ENCODE data around the gene LRRC74A.
"Not testable (repeated sequence)": the region's sequence is repeated elsewhere in the genome, so short reads cannot be mapped to it uniquely, and the experiment has no call there.

The LRRC74A gene

DNA sequence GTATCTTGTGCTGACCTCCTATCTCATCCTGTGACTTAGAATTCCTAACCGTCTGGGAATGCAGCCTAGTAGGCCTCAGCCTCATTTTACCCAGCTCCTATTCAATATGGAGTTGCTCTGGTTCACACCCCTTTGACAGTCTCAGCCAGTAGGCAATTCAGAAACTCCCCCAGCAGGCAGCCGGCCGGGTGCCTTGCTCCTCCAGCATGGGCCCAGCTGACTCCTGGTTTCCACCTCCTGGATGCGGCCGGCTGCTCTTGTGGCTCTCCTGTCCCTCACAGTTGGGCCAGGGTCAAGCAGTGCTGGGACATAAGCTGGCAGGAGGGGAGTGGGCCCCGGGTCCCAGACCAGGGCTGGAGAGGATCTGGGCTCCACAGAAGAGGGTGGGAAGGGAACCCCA, 58.2 kb downstream of the LRRC74A start:
- no peak for DNase-seq (ENCODE audit: low read depth in 4 of 4, low spot score in 1 of 4)

DNA sequence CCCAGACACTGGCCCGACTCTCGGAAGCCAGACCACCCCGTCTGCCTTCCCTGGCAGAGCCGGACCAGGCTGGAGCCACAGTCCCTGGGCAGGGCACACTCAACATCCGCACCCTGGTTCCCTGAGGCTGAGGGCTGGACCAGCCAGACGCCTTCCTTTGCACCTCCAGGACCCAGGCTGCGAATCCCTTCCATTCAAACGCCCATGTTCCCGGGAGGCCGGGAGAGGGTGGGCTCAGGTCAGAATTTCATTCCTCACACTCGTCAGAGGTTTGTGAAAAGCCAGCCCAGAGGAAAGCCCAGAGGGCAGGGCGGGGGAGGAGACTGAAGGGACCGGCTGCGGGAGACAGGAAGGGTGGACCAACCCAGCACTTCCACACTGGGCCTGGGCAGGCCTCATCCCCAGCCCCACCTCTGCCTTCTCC, 58.7 kb downstream of the LRRC74A start:
- DNase-seq (ENCODE audit: low read depth in 4 of 4, low spot score in 1 of 4), result no peak

DNA sequence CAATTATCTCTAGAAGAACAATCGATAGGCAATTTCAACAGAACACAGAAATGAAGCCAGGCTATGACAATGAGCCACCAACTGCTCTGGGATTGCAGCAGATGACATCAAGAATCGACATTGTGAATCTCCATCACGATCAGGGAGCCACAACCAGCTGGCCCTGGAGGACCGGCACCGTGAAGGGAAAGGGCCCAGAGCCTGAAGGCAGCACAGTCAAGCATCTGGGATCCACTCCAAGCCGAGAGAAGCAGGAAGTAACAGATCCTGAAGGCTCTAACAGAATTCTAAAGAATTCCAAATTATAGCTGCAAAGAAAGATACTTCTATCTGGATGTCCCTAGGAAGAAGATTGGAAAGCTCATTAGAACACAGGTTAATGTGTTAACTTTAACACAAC, 61.0 kb downstream of the LRRC74A start:
- no peak for DNase-seq (ENCODE audit: low read depth in 4 of 4, low spot score in 1 of 4)

DNA sequence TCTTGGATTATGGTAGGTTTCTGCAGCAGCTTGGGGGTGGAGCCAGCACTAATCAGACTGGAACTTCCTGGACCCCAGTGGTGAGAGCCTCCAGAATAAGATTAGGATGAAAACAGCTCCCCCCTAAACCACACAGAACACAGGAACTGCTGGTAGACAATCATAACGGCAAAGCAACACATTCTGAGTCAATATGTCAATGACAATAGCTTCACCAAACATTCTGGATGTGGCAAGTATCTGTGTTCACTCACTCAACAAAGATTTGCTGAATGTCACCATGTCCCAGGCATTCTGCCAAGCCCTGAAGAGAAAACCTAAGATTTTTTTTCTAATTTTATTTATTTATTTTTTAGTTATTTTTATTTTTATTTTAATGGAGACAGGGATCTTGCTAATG, 65.2 kb downstream of the LRRC74A start:
- DNase-seq (ENCODE audit: low read depth in 4 of 4, low spot score in 1 of 4), result no peak

DNA sequence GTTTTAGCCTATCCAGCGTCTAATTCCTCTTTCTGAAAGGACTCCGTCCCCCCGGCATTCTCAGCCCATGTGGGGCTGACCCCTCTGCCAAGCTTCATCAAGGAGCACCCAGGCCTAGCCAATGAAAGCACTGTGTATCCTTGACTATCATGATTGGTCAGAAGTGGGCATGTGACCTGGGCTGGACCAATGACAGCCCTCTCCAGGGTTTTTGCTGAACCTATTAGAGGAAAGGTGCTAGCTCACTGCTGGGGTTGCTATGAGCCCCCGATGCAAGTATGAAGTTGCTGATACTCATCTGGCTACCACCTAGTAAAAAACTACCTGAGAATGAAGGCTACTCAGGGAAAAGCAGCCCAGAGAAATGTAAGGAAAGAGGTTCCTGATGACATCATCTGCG, 68.1 kb downstream of the LRRC74A start:
- no peak for DNase-seq (ENCODE audit: low read depth in 4 of 4, low spot score in 1 of 4)

DNA sequence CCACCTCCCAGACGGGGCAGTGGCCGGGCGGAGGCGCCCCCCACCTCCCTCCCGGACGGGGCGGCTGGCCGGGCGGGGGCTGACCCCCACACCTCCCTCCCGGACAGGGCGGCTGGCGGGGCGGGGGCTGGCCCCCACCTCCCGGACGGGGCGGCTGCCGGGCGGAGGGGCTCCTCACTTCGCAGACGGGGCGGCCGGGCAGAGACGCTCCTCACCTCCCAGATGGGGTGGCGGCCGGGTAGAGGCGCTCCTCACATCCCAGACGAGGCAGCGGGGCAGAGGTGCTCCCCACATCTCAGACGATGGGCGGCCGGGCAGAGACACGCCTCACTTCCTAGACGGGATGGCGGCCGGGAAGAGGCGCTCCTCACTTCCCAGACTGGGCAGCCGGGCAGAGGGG, 71.8 kb downstream of the LRRC74A start:
- DNase-seq (ENCODE audit: low read depth in 4 of 4, low spot score in 1 of 4), result not testable (repeated sequence)

DNA sequence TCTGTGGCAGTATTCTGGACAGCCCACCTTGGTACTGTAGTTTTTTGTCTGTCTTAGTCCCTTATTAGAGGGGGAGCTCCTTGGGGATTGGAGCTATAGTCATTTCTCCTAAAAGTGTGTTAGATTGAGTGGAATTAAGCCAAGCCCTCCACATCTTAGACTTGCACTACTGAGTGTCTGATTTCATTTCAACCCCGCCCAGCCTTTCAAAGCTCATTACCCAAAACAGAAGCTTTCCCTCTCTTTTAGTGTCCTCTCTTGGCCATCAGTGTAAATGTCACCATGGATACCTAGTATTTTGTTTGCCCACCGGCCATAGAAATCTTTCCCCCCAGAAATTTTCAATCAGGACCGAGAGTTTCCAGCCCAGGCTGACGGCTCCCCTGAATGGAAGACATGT, 74.5 kb downstream of the LRRC74A start:
- no peak for DNase-seq (ENCODE audit: low read depth in 4 of 4, low spot score in 1 of 4)

DNA sequence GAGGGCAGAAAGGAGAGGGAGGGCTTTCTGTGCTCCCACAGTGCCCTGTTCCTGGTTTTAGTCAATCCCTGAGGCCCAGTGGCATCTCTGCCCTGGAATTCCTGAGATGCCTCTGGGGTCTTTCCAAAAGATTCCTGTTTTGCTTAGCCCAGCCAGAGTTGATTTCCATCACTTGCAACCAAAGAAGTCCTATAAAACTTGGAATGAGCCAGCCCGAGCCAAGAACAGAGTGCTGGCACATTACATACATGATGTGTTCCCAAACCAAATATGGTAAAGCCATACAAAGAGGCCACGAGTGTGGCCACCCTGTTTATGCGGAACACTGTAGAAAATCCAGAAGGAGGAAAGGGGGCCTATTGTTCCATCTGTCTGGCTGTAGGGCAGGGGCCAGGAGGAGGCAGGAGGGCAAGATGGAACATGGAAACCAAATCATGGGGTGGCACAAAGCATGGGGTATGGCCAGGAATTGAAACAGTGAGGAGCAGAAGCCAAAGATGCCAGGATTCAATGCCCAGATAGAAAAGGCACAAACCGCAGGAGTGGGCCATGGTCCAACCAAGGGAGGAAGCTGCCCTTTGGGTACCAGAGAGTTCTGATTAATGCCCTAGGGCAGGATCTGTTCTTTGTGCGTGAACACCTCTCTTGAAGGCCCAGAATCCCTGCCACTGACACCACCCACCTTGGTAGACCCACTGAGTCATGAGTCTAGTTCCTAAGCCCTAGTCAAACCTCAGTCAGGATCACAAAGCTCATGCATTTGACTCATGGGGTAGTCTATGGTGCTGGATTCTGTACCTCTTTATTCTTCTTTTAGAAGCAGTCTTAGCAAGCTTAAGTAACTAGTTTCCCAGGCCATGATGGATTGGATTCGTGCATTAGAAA, 75.2 kb downstream of the LRRC74A start:
- no peak for DNase-seq (ENCODE audit: low read depth in 4 of 4, low spot score in 1 of 4)

DNA sequence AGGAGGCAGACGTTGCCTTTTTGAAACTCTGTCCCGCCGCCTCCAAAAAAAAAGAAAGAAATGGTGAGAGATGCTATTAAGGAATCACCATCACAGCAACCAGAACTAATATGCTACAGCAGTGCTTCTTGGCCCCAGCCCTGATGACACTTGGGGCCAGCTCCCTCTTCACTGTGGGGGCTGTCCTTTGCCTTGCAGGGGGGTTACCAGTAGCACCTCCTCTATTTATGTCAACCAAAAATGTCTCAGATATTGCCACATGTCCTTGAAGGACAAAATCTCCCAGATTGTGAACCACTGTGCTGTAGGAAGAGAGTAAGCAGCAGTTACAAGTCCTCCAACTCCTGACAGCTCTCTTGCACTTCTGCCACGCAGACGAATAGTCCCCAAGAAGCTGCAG, 76.4 kb downstream of the LRRC74A start:
- no peak for DNase-seq (ENCODE audit: low read depth in 4 of 4, low spot score in 1 of 4)

DNA sequence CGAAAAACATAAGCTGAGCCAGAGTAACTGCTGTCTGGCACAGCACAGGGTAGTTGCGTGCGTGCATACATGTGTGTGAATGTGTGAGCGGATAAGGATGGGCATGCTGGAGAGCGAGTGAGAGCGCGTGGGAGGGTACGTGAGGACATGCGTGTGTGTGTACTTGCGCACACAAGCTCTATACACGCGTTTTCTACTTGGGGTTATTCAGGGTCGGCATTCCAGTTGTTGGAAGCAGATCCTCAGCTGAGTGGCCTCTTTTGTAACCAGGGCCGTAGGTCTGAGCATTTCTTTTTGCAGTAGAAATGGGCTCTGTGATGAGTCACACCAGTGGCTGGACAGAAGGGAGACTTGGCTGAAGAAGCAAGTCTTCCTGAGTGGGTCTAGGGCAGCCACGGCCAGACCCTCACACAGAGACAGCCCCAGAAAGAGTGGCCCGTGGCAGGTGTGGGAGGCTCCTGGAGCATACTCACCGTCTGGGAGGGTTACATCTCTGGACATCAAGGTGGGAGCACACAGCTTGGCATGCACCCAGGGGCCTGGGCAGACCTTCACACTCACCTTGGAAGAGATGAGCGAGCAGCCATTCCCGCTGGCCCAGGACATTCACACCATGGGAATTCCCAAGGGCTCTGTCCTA, 78.0 kb downstream of the LRRC74A start:
- no peak for DNase-seq (ENCODE audit: low read depth in 4 of 4, low spot score in 1 of 4)

DNA sequence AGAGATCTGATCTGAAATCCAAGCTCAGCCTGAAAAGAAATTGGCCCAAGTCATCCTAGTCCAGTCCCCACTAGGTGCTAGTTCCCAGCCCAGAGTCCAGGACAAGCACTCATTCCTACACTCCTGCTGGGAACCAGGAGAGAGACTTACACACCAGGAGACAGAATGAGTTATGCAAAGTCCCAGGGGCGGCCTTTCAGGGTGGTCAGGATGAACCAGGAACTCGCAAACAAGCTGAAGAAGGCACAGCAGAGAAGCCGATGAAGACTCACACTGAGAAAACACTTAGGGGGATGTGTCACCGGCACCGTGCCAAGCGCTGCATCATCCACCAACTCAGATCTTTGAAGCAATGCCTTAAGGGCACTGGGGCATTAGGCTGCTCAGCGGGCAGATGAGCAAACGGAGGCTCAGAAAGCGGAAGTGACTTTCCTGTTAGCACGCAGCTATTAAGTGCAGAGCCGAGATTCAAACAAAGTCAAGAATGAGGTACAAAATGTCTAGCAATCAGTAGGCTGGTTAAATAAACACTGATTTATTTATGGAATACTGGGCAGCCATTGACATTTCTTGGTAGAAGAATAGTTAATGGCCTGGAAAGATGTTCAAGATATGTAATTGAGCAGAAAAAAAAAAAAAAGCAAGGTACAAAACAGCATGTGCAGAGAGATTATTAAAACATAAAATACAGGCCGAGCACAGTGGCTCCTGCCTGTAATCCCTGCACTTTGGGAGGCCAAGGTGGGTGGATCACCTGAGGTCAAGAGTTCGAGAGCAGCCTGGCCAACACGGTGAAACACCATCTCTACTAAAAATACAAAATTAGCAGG, 78.7 kb downstream of the LRRC74A start:
- DNase-seq (ENCODE audit: low read depth in 4 of 4, low spot score in 1 of 4), result peak; percentile 50 to 72 (median 61)

DNA sequence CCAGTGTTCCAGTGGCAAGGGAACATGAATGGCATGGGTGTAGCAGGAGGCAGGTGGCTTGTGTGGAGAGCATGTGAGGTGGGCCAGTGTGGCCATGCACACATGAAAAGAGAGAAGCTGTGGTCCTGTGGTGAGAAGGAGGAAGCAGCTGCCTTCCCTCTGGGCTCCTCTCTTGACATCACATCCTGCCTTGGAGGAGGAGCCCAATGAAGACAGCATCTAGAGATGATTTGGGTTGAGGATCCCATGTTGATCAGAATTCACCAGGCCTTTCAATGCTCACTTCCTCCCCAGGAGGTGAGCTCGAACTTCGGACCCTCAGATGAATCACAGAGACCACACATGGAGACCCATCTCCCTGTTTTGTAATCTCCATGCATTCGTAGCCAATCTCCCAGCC, 82.6 kb downstream of the LRRC74A start:
- no peak for DNase-seq (ENCODE audit: low read depth in 4 of 4, low spot score in 1 of 4)

DNA sequence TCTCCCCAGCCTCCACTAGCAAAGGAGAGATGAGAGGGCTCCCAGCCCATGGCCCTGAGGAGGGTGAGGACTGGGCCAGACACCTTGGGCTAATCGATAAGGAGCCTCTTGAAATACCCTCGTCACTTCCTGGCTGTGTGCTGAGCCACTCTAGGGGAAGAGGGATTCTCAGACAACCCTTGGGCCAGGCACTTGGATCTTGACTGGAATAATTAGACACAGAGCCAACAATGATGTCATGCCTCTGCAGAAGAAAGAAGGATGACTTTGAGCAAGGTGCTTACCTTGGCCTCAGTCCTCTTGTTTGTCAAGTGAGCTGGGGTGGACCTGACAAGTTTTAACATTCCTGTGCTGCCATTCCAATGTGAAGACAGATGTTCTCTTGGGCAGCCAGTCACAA, 83.1 kb downstream of the LRRC74A start:
- no peak for DNase-seq (ENCODE audit: low read depth in 4 of 4, low spot score in 1 of 4)

DNA sequence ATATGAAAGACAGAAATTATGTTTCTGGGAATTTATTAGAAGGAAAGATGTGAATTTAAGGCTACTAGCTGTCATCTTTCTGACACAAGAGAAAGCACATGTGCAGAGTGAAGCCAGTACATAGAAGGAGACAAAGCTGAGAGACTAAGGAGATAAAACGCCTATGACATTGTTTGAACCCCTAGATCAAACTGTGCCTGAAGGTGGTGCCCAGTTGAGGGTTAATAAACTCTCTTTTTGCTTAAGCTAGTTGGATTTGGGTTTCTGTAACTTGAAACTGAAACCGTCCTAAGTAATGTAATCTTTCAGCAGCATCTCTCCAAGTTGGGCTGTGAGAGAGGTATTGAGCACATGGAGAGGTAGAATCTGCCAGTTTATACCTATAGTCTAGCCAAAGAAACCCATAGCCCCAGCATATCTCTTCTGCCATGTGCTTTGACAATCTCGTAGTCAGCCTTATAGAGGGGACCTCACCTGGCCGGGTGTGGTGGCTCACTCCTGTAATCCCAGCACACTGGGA, 84.2 kb downstream of the LRRC74A start:
- DNase-seq (ENCODE audit: low read depth in 4 of 4, low spot score in 1 of 4), result no peak

DNA sequence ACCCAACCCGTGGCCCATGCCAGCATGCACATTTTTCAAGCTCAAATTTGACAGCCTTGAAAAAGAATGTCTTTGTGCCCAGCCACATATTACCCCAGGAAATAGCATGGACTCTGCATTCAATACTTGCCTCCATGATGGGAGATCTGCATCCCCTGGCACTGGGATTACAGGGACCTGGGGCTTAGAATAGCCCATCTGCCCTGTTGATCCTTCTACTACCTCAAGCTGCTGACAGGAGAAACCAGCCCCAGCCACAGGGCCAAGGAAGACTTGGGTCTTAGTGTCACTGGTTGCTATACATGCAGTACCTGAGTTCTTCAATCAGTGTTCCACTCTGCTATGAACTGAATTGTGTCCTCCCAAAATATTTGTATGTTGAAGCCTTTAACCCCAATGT, 85.3 kb downstream of the LRRC74A start:
- no peak for DNase-seq (ENCODE audit: low read depth in 4 of 4, low spot score in 1 of 4)

DNA sequence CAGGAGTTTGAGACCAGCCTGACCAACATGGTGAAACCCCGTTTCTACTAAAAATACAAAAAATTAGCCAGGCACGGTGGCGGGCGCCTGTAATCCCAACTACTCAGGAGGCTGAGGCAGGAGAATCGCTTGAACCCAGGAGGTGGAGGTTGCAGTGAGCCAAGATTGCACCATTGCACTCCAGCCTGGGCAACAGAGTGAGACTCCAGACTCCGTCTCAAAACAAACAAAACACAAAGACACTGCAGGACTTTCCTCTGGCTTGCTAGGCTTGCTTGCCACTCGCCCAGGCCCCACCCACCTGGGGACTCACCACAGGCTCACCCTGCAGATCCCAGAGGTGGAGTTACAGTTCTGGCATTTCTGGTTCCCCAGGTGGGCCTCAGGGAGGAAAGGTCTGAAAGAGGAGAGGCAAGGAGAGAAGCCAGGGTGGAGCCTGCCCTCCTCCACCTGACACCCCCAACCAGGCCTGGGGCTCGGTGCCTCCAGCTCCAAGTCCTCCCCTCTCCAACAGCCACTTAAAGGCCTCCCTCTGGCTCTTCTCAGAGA, 88.4 kb downstream of the LRRC74A start:
- not testable (repeated sequence) for DNase-seq (ENCODE audit: low read depth in 4 of 4, low spot score in 1 of 4)

DNA sequence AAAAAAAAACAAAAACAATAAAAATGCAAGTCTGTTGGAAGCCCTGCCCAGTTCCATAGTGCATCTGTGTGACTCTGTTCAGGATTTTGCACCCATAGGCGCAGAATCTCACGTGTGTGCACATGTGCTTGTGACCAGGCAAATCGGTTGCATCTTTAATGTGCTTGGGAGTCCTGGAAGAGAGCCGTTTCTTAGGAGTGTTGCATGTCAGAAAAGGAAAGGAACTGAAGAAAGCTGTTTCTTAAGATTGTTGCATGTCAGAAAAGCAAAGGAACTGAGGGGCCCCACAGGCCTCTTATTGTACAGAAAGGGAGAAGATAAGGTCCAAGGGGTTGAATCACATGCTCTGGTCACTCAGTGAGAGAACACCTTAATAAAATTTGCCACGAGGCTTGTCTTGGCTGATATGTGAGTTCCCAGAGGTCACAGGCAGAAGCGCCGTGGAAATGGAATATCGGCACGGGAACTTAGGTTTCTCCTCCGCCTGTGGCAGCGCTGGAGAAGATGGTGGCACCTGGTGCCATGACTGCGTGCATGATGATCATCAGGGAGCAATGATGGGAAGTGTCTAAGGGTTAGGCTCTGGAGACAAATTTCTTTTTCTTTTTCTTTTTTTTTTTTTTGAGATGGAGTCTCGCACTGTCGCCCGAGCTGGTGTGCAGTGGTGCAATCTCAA, 90.0 kb downstream of the LRRC74A start:
- no peak for DNase-seq (ENCODE audit: low read depth in 4 of 4, low spot score in 1 of 4)

DNA sequence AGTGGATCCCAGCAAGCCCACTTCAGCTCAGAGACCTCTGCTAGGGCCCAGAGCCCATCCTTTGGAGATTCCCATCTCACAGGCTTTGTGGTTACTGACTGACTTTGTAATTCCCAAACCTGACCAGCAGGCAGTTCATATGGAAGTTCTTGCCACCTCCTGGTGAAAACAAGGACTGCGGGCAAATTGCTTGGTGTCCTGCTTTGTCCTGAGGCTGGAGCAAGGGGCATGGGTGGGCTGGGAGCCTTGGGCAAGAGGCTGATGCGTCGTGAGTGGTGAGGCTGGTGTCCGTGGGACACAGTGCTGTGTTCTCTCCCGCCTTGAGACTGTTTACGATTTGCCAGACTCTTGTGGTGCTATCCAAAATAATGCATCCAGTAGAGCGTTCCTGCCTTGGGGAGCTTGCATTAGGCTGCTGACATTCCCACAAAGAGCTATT, 91.0 kb downstream of the LRRC74A start:
- DNase-seq (ENCODE audit: low read depth in 4 of 4, low spot score in 1 of 4), result no peak

DNA sequence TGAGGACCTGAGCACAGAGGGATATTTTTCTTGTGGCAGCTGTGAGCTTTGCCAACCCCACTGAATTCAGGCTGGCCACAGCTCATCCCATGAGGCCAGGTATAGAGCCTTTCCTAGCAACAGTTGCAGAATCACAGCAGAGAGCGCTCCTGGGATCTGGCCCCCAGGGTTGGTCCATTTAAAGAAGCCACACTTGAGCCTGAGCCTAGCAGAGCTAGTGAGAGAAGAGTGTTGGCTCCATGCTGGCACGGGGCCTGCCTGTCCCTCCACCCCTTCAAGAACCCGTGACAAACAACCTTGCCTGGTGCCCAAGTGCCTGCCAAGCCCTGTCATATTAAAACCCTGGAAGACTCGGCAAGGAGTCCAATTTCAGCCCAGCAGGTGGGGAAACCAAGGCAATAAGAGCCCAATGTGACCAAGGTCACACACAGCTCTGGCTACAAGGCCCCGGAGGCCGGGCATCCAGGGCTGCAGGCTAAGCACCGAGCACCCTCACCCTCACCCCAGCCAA, 91.6 kb downstream of the LRRC74A start:
- no peak for DNase-seq (ENCODE audit: low read depth in 4 of 4, low spot score in 1 of 4)

DNA sequence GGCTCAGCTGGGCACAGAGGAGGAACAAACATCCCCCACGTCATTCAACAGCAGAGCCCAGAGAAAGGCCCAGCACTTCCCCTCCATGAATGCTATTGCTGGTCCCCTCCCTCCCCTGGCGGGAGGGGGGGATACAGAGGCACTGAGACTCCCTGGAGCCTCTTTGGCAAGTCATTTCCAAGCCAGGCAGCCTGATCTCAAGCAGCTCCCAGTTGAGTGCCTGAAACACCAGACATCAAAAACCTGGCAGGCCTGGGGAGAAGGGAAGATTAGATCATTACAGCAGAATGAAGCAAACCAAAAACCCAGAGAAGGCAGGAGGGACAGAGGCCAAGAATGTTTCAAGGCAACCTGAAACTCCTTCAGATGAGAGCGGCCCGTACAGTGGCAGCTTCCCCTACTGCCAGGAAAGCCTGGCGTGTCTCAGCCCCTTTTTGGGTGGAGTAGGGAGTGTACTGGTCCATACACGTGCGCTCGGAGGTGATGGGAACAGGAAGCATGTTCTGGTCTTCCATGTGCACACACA, 92.1 kb downstream of the LRRC74A start:
- no peak for DNase-seq (ENCODE audit: low read depth in 4 of 4, low spot score in 1 of 4)

All from stimulated activated CD4-positive, alpha-beta T cell treated with anti-CD3 and anti-CD28 coated beads, Interleukin-1b, Interleukin-23, amount 100 ng/mL, for 24 hours (primary cell).